HepG2 (cell line): ENCODE results near the gene OR2T10. TPM values are rescaled to one million over a fixed set of nuclear protein-coding genes. Genes with fewer than 3 reads are reported as not detected.

Source experiments
- ATAC-seq: fragments of 200-7000 bp; cut with Tn5 transposase; 3 replicates; pipeline ENCODE4 v1.9.1; 2020; ENCODE audit warnings: mild to moderate bottlenecking, moderate library complexity
- BruUV-seq: library from RNA; stranded (reverse); fragments of 400-500 nt; replicated peaks from 2 replicates; lab custom pipeline; 2021; lab: Mats Ljungman, UMichigan
- CTCF ChIA-PET: fragments of 300-600 bp; formaldehyde crosslinking; extraction: SDS; loops from one replicate; lab custom pipeline; 2021; ENCODE audit warnings: low total read pairs, inconsistent platforms, low intra/inter-chr PET ratio; lab: Yijun Ruan, JAX
- POLR2A ChIA-PET: fragments of 350-600 bp; sonication (Branson Sonifier 250); formaldehyde crosslinking; loops from one replicate; lab custom pipeline; 2020; ENCODE audit warnings: antibody characterized with exemption, inconsistent platforms; lab: Yijun Ruan, JAX
- DNase-seq: peaks from one replicate; pipeline ENCODE4 v3.0.0-alpha.2; 2015; ENCODE audit warnings: low spot score
- FAIRE-seq: peaks from 3 replicates; lab custom pipeline; 2011; peaks lifted over from hg19 to GRCh38; lab: Jason Lieb, UNC
- H2AFZ ChIP-seq: one replicate; pipeline ENCODE4 v1.6.1; 2011; ENCODE audit warnings: low read length, inconsistent platforms
- H3K27ac ChIP-seq: fragments of 300-600 bp; 3 replicates; pipeline ENCODE4 v1.8.0; 2011; ENCODE audit warnings: mixed run types, mild to moderate bottlenecking, mixed read lengths, low read length, inconsistent platforms; ENCODE audit not compliant: insufficient read depth; ENCODE audit errors: extremely low read length
- H3K27me3 ChIP-seq, 2 experiments: fragments of 200-600 bp in 1 of 2; 2 replicates in 1 of 2; 3 replicates in 1 of 2; pipeline versions ENCODE4 v1.6.0 to v1.8.0; 2011; ENCODE audit warnings: low read length in 2 of 2, mild to moderate bottlenecking in 2 of 2, moderate library complexity in 2 of 2, inconsistent platforms in 1 of 2; ENCODE audit not compliant: insufficient read depth in 2 of 2, control insufficient read depth in 1 of 2
- H3K36me3 ChIP-seq, 2 experiments: fragments of 200-600 bp in 1 of 2; replicated peaks in 1 of 2; 2 replicates in 1 of 2; 3 replicates in 1 of 2; pipeline versions ENCODE4 v1.5.1 to v1.8.0; 2011; ENCODE audit warnings: low read length in 2 of 2, inconsistent platforms in 1 of 2; ENCODE audit not compliant: insufficient read depth in 2 of 2, control insufficient read depth in 1 of 2
- H3K4me1 ChIP-seq: 2 replicates; pipeline ENCODE4 v1.5.1; 2012; ENCODE audit warnings: low read length, inconsistent platforms; ENCODE audit not compliant: insufficient read depth
- H3K4me2 ChIP-seq: 2 replicates; pipeline ENCODE4 v1.6.0; 2011; ENCODE audit warnings: low read depth, low read length, inconsistent platforms
- H3K4me3 ChIP-seq, 3 experiments: fragments of 200-600 bp in 1 of 3; sonication (generic), shearing (Covaris generic) in 1 of 3; replicated peaks in 1 of 3; 2 replicates each; pipeline ENCODE4 v1.5.1; 2011 to 2016; ENCODE audit warnings: low read length in 3 of 3, inconsistent platforms in 2 of 3, low read depth in 2 of 3, mild to moderate bottlenecking in 2 of 3, control low read depth in 1 of 3, mixed read lengths in 1 of 3; ENCODE audit not compliant: insufficient read depth in 1 of 3
- H3K79me2 ChIP-seq: one replicate; pipeline ENCODE4 v1.6.1; 2011; ENCODE audit warnings: low read length, inconsistent platforms; ENCODE audit not compliant: insufficient read depth
- H3K9ac ChIP-seq: 2 replicates; pipeline ENCODE4 v1.6.0; 2011; ENCODE audit warnings: mild to moderate bottlenecking, low read depth, low read length, inconsistent platforms; ENCODE audit not compliant: insufficient read depth
- H3K9me3 ChIP-seq: 2 replicates; pipeline ENCODE4 v1.5.1; 2012; ENCODE audit warnings: mild to moderate bottlenecking, low read length
- H4K20me1 ChIP-seq: 2 replicates; pipeline ENCODE4 v1.6.0; 2011; ENCODE audit warnings: inconsistent platforms, mild to moderate bottlenecking, low read length, moderate library complexity; ENCODE audit not compliant: insufficient read depth
- ATF7 ChIP-seq, 2 experiments: fragments of 450-650 bp in 1 of 2; sonication (generic) in 1 of 2; formaldehyde crosslinking in 1 of 2; IDR thresholded peaks; 2 replicates each; pipeline versions ENCODE4 v1.4.0 to v1.6.1; 2016 to 2020; ENCODE audit warnings: antibody characterized with exemption in 1 of 2, mild to moderate bottlenecking in 1 of 2, missing genetic modification reagents in 1 of 2
- BRCA1 ChIP-seq: sonication (generic); formaldehyde crosslinking; IDR thresholded peaks from 2 replicates; pipeline ENCODE4 v1.4.0; 2020; ENCODE audit warnings: missing genetic modification reagents
- CBX1 ChIP-seq: IDR thresholded peaks from one replicate; pipeline ENCODE4 v1.6.1; 2016; ENCODE audit warnings: antibody characterized with exemption, low read depth
- MAFF ChIP-seq: IDR thresholded peaks from 2 replicates; pipeline ENCODE4 v1.6.1; 2011; ENCODE audit warnings: low read depth, low read length, improper control_type of control experiment
- MAFK ChIP-seq, 2 experiments: IDR thresholded peaks in 1 of 2; conservative IDR thresholded peaks in 1 of 2; 2 replicates each; pipeline ENCODE4 v1.6.1; 2011; ENCODE audit warnings: improper control_type of control experiment in 2 of 2, low read length in 2 of 2
- MAX ChIP-seq: IDR thresholded peaks from 2 replicates; pipeline ENCODE4 v1.6.1; 2012; ENCODE audit warnings: inconsistent platforms
- MTA1 ChIP-seq: sonication (generic); formaldehyde crosslinking; IDR thresholded peaks from 2 replicates; pipeline ENCODE4 v1.4.0; 2020; ENCODE audit warnings: missing genetic modification reagents, mild to moderate bottlenecking, borderline replicate concordance
- SRSF9 ChIP-seq: fragments of 200-400 bp; formaldehyde crosslinking; IDR thresholded peaks from 2 replicates; pipeline ENCODE4 v1.6.1; 2018; ENCODE audit warnings: borderline replicate concordance, mild to moderate bottlenecking, low read depth, low read length; ENCODE audit not compliant: insufficient read depth, poor library complexity, severe bottlenecking
- ZMAT5 ChIP-seq: sonication (generic); formaldehyde crosslinking; IDR thresholded peaks from 2 replicates; pipeline ENCODE4 v1.5.0; 2020; ENCODE audit warnings: mild to moderate bottlenecking, low read depth, missing genetic modification reagents, borderline replicate concordance
- ZNF121 ChIP-seq: sonication (generic); formaldehyde crosslinking; IDR thresholded peaks from 2 replicates; pipeline ENCODE4 v1.5.0; 2020; ENCODE audit warnings: mild to moderate bottlenecking, missing genetic modification reagents
- ZNF207 ChIP-seq: fragments of 450-650 bp; IDR thresholded peaks from 2 replicates; pipeline ENCODE4 v1.6.1; 2016; ENCODE audit warnings: antibody characterized with exemption, borderline replicate concordance
- ZNF441 ChIP-seq: sonication (generic); formaldehyde crosslinking; IDR thresholded peaks from 2 replicates; pipeline ENCODE4 v1.7.0; 2021; ENCODE audit warnings: missing genetic modification reagents, borderline replicate concordance
- ZNF558 ChIP-seq: sonication (generic); formaldehyde crosslinking; IDR thresholded peaks from 2 replicates; pipeline ENCODE4 v1.9.0; 2022; ENCODE audit warnings: mild to moderate bottlenecking, missing genetic modification reagents, borderline replicate concordance
- ZSCAN25 ChIP-seq: sonication (generic); formaldehyde crosslinking; IDR thresholded peaks from 2 replicates; pipeline ENCODE4 v1.8.0; 2022; ENCODE audit warnings: mild to moderate bottlenecking, missing genetic modification reagents
- WGBS: methylation state at CpG from one replicate; pipeline ENCODE4 v1.1.6; 2017; ENCODE audit warnings: low lambda C conversion rate; 5-methylcytosine and 5-hydroxymethylcytosine counted together
- in situ Hi-C: cut with HindIII; loops from 2 replicates; pipeline ENCODE4 v1.10.0; 2017; ENCODE audit warnings: low pct_unique_long_range_greater_than_20kb; ENCODE audit not compliant: extremely low pct_ligation_motif_present
- intact Hi-C: fragments of 100-400 bp; cut with micrococcal nuclease; formaldehyde crosslinking; loops from one replicate; pipeline ENCODE4 v1.10.0; 2022; ENCODE audit not compliant: unreplicated experiment
- polyA plus RNA-seq, 8 experiments: library from polyadenylated mRNA; depleted of rRNA in 3 of 8; stranded (reverse) in 7 of 8; unstranded in 1 of 8; fragments of >200 nt; fragmentation: Illumina TruSeq in 4 of 8; extraction: Trizol in 4 of 8; gene quantifications; 2 replicates each; pipeline versions ENCODE4 v1.2.1 to v1.2.3, GENCODE V29; 2011 to 2016; ENCODE audit warnings: low read depth in 4 of 8, missing spikeins in 1 of 8, mixed read lengths in 1 of 8; ENCODE audit not compliant: insufficient read depth in 1 of 8
- total RNA-seq, 5 experiments: library from RNA; depleted of rRNA; stranded (reverse); fragments of >200 nt; fragmentation: Illumina TruSeq; extraction: Trizol; gene quantifications; 2 replicates each; pipeline ENCODE4 v1.2.3, GENCODE V29; 2016; ENCODE audit warnings: low read depth in 1 of 5

OR2T10 gene
- total and polyA plus RNA-seq, 2 of the 13 experiments (the other 11 are each of a cell fraction or from before 2014, with no cell fraction given), result not detected

- TF ChIP-seq ZSCAN25 (CRISPR knock-in tag), result no peak
- no peak for TF ChIP-seq ZNF121 (CRISPR knock-in tag)
- TF ChIP-seq CBX1, result no peak
- TF ChIP-seq ZMAT5 (CRISPR knock-in tag), result no peak
- no peak for TF ChIP-seq MAX
- no peak for TF ChIP-seq ZNF558 (CRISPR knock-in tag)
- TF ChIP-seq ZNF441, result no peak
- TF ChIP-seq MTA1 (CRISPR knock-in tag), result no peak
- no peak for TF ChIP-seq ZNF207
- TF ChIP-seq SRSF9, result no peak
Observed at GRCh38 chr1:248593226-248593625, 4.3 kb downstream of the OR2T10 start (continued).

GRCh38 chr1:248592655-248593054 is 4.8 kb downstream of the OR2T10 start:
- Histone ChIP-seq H3K36me3 (no peaks in the 10 kb centered on the region), H3K27me3 (no peaks in the 10 kb centered on the region), H3K4me3 (no peak overlapping the region), H4K20me1 (no peaks in the 10 kb centered on the region), H3K27ac (no peak overlapping the region), H3K4me1 (no peaks in the 10 kb centered on the region), H3K4me2 (no peak overlapping the region), H3K79me2 (no peaks in the 10 kb centered on the region), H3K9me3 (no peaks in the 10 kb centered on the region), H3K9ac (no peak overlapping the region)
- in situ Hi-C loops, result no loop called here
- no peak for DNase-seq
- BruUV-seq, result no TSS peak
- WGBS, result 0% methylated on average over 1 of the region's 1 CpG
- ATAC-seq, result no peak
- ChIA-PET CTCF (no interaction called here), POLR2A (no interaction called here)
- no peak for TF ChIP-seq BRCA1 (CRISPR knock-in tag)
- TF ChIP-seq ATF7 (IDR thresholded peaks at IDR 0.05), result peak; percentile 86
- no peak for TF ChIP-seq ATF7 (CRISPR knock-in tag; IDR thresholded peaks at IDR 0.05)
- TF ChIP-seq MAFF, result peak; percentile 97
- peak; percentile 96 to 98 for TF ChIP-seq MAFK (conservative IDR thresholded peaks at IDR 0.05 in 1 of 2, IDR thresholded peaks at IDR 0.05 in 1 of 2; ENCODE audit: low read length in 2 of 2)
- TF ChIP-seq, all 625 proteins: peak for 3
- no peak for FAIRE-seq
- intact Hi-C loops, result no loop called here
- H2AFZ ChIP-seq, result no peak overlapping the region
